Measurements from ENCODE around the gene SCARB2.

The SCARB2 gene

DNA sequence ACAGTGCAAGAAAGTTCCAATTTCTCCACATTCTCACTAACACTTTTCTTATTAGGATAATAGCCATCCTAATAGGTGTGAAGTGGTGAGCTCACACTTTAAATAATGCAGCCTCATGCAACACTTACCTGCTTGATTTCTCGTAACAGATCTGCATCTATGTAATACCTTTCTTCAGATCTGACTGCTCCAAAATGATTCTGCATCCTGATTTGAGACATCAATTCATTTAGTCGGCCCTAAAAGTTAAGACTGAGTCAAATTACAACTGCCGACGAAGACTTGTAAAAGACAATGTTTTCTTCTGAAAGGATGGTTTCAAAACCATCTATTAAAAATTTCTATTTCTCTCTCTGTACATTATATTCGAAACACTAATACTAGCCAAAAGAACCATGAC is 96.1 kb downstream of the SCARB2 start:
- Mint-ChIP-seq H3K27ac (no peak overlapping the region), H3K9me3 (no peaks in the 10 kb centered on the region), H3K27me3 (ENCODE audit: low read depth) (no peaks in the 10 kb centered on the region), H3K4me1 (ENCODE audit: low read depth) (no peaks in the 10 kb centered on the region), H3K36me3 (ENCODE audit: low read depth) (peaks cover 48% of the 10 kb centered on the region), H3K4me3 (no peak overlapping the region)

GRCh38 chr4:76116821-76117220 is 96.8 kb downstream of the SCARB2 start:
- peaks cover 44% of the 10 kb centered on the region for H3K36me3 Mint-ChIP-seq (ENCODE audit: low read depth)
- H3K4me3 Mint-ChIP-seq: no peak overlapping the region
- H3K4me1 Mint-ChIP-seq (ENCODE audit: low read depth): no peaks in the 10 kb centered on the region
- H3K27ac Mint-ChIP-seq: no peak overlapping the region
- H3K27me3 Mint-ChIP-seq (ENCODE audit: low read depth): no peaks in the 10 kb centered on the region
- no peaks in the 10 kb centered on the region for H3K9me3 Mint-ChIP-seq

All from T-helper 1 cell treated with Interleukin-12 subunit alpha and Interleukin-12 subunit beta and Interleukin-4 antibody, amounts not matched to agents 30 μg/mL and 1 μg/mL, for 36 hours (primary cell).